HUES6 (cell line): ENCODE measurements around the gene PRR35.

ENCODE experiments used
- H3K27ac ChIP-seq: 2 replicates; pipeline ENCODE4 v1.7.0; 2013; ENCODE audit warnings: low read depth, mild to moderate bottlenecking, low read length, inconsistent platforms
- H3K27me3 ChIP-seq: 2 replicates; pipeline ENCODE4 v1.6.1; 2013; ENCODE audit warnings: low read length; ENCODE audit not compliant: control insufficient read depth, insufficient read depth
- H3K36me3 ChIP-seq: 2 replicates; pipeline ENCODE4 v1.6.1; 2013; ENCODE audit warnings: low read length; ENCODE audit not compliant: control insufficient read depth, insufficient read depth
- H3K4me1 ChIP-seq: 2 replicates; pipeline ENCODE4 v1.6.1; 2013; ENCODE audit warnings: low read length; ENCODE audit not compliant: control insufficient read depth, insufficient read depth
- H3K4me3 ChIP-seq: 2 replicates; pipeline ENCODE4 v1.5.1; 2013; ENCODE audit warnings: low read depth, low read length
- H3K9ac ChIP-seq: one replicate; pipeline ENCODE4 v1.6.1; 2013; ENCODE audit warnings: mild to moderate bottlenecking, low read length
- H3K9me3 ChIP-seq: 2 replicates; pipeline ENCODE4 v1.6.1; 2013; ENCODE audit warnings: low read depth, low read length; ENCODE audit not compliant: control insufficient read depth, insufficient read depth

Gene PRR35

GRCh38 chr16:528111-529011 is 31.8 kb upstream of the PRR35 start:
- Histone ChIP-seq H3K27ac (no peak overlapping the region), H3K4me3 (peak overlapping the region; percentile 90), H3K27me3 (no peaks in the 10 kb centered on the region), H3K9ac (peak overlapping the region; percentile 88), H3K4me1 (peaks cover 30% of the 10 kb centered on the region), H3K9me3 (no peaks in the 10 kb centered on the region), H3K36me3 (peaks cover 11% of the 10 kb centered on the region; the same call in 1 of the 2 replicates)

GRCh38 chr16:529012-529575 is 31.1 kb upstream of the PRR35 start:
- Histone ChIP-seq H3K9me3 (no peaks in the 10 kb centered on the region), H3K27me3 (no peaks in the 10 kb centered on the region)

DNA sequence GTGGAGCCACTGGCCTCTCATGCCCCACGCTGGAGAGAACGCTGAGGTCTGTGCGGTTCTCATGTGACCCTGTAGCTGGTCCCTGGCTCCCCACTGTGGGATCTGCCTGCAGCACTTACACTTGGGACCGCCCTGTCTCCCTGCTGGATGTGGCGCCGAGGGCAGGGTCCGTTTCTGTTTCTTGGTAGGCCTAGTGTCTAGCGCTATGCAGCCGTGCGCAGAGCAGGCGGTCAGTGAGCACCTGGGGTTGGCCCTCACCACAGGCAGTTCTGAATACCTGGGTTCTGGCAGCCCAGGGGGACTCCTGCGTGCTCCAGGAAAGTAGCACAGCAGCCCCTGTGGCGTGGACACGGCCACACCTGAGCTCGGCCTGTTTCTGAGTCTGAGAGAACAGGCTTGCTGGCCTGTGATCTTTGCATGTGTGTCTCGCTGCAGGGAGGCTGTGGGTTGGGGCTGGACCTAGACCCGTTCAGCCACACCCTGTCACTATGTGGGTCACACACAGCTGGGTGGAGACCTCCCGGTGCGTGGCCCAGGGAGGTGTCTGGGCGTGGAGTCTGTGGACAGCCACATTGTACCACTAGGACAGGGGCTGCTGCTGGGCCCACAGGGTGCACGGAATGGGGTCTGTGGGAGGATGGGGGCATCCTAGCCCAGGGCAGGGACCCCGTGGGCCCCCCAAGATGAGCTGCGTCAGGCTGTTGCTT is 29.9 kb upstream of the PRR35 start:
- no peak overlapping the region for H3K9ac ChIP-seq
- no peak overlapping the region for H3K4me3 ChIP-seq
- H3K27ac ChIP-seq: no peak overlapping the region

More at GRCh38 chr16:529012-529575, 31.1 kb upstream of the PRR35 start:
- Histone ChIP-seq H3K4me1 (peaks cover 33% of the 10 kb centered on the region), H3K36me3 (peaks cover 11% of the 10 kb centered on the region; the same call in 1 of the 2 replicates), H3K27ac (no peak overlapping the region), H3K9ac (peak overlapping the region; percentile 88), H3K4me3 (peak overlapping the region; percentile 90)

DNA sequence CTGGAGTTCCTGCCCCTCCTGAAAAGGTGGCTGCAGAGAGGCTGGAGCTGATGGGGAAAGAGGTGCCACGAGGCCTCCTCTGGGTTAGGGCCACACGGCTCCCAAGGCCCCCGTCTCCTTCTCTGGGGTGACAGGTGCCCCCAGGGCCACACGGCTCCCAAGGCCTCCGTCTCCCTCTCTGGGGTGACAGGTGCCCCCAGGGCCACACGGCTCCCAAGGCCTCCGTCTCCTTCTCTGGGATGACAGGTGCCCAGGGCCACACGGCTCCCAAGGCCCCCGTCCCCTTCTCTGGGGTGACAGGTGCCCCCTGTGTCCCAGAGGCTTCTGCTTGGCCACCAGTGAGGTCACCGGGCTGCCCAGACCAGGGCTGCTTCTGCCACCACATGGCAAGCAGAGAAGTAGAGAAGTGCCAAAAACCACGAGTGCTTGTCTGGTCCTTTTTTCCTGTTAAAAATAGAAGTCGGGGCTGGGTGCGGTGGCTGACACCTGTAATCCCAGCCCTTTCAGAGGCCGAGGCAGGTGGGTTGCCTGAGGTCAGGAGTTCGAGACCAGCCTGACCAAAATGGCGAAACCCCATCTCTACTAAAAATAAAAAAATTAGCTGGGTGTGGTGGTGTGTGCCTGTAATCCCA is 28.6 kb upstream of the PRR35 start:
- H3K4me3 ChIP-seq: no peak overlapping the region
- H3K4me1 ChIP-seq: peaks cover 19% of the 10 kb centered on the region
- H3K9me3 ChIP-seq: no peaks in the 10 kb centered on the region
- H3K9ac ChIP-seq: no peak overlapping the region
- no peaks in the 10 kb centered on the region for H3K27me3 ChIP-seq
- H3K27ac ChIP-seq: no peak overlapping the region
- peaks cover 14% of the 10 kb centered on the region for H3K36me3 ChIP-seq

More for the DNA sequence above, 29.9 kb upstream of the PRR35 start:
- peaks cover 32% of the 10 kb centered on the region for H3K4me1 ChIP-seq
- H3K36me3 ChIP-seq: peaks cover 11% of the 10 kb centered on the region; the same call in 1 of the 2 replicates
- no peaks in the 10 kb centered on the region for H3K27me3 ChIP-seq
- no peaks in the 10 kb centered on the region for H3K9me3 ChIP-seq

DNA sequence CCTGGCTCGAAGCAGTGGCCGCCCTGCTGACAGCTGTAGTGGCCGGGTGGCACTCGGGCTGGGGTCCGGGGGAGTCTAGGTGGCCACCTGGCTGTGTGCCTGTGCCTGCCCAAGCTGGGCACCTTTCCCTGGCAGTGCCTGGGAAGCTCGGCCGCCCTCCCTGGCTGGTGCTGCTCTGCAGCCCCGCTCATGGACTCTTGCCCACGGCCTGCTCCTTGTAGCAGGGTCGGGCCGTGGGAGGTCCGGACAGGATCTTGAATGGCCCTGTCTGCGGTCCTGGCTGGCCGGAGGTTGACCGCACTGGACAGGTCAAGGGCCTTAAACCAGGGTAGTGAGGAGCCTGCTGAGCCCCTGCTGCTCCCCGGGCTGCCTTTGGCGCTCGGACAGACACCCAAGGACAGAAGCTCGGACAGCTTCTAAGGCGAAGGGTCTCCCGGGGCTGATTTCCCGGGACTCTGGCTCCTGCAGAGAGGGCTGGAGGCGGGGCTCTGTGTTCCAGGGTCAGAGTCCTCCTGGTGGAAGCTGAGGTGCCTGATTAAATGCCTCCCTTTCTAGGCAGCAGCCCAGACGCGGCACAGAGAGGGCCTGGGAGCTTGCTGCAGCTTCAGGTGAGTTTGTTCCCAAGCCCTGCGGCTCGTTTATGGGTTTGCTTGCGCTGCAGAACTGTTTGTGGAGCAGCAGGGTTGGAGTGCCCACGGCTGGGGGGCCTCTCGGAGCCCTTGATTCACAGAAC is 26.6 kb upstream of the PRR35 start:
- Histone ChIP-seq H3K36me3 (peaks cover 22% of the 10 kb centered on the region), H3K27ac (no peak overlapping the region), H3K4me3 (no peak overlapping the region), H3K27me3 (no peaks in the 10 kb centered on the region), H3K4me1 (peaks cover 19% of the 10 kb centered on the region), H3K9ac (no peak overlapping the region), H3K9me3 (no peaks in the 10 kb centered on the region)

DNA sequence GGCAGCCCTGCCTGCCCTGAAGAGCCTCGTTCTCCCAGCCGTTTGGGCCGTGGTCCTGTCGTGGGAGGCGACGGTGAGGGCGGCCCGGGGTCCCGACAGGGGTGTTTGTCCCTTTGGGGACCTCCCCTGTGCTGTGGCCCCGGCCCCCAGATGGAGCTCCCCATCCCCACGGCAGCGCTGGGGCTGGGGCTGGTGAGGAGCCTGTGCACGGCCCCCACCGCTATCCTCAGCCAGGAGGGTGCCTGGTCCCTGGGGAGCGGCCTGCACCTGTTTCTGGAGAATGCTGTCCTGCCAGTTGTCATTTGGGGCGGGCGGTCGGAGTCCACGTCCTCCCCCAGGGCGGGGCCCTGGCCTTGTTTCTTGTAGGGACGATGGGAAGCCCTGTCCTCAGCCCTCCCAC is 26.1 kb upstream of the PRR35 start:
- H3K4me1 ChIP-seq: peaks cover 13% of the 10 kb centered on the region
- peaks cover 22% of the 10 kb centered on the region for H3K36me3 ChIP-seq
- no peak overlapping the region for H3K4me3 ChIP-seq
- no peak overlapping the region for H3K27ac ChIP-seq
- H3K9me3 ChIP-seq: no peaks in the 10 kb centered on the region
- H3K9ac ChIP-seq: no peak overlapping the region
- no peaks in the 10 kb centered on the region for H3K27me3 ChIP-seq

DNA sequence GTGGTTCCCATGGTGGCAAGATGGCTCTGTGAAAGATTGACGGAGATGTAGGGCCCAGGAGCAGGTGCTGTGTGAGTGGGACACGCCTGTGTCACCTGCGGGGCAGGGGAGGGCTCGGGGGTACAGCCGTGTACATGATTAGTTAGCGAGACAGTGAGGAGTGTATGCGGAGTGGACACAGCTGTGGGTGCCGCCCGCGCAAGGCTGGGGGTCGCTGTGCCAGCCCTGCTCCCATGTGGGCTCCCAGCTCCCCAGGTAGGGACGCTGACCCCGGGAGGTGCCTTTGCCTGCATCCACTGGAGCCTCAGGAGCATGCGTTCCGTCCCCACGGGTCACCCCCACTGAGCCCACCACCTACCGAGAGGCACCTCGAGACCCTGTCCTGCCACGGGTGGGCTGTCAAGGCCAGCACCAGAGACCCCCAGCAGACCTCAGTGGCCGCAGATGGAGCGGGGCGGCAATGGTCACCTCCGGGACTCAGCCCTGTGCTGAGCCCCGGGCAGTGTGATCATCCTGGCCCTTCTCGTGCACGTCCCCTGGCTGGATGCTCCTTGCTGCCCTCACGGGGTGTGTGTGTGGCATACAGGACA is 25.2 kb upstream of the PRR35 start:
- Histone ChIP-seq H3K4me1 (peaks cover 5% of the 10 kb centered on the region; the same call in 1 of the 2 replicates), H3K9ac (no peak overlapping the region), H3K27me3 (no peaks in the 10 kb centered on the region), H3K4me3 (no peak overlapping the region), H3K9me3 (no peaks in the 10 kb centered on the region), H3K27ac (no peak overlapping the region), H3K36me3 (peaks cover 16% of the 10 kb centered on the region)

DNA sequence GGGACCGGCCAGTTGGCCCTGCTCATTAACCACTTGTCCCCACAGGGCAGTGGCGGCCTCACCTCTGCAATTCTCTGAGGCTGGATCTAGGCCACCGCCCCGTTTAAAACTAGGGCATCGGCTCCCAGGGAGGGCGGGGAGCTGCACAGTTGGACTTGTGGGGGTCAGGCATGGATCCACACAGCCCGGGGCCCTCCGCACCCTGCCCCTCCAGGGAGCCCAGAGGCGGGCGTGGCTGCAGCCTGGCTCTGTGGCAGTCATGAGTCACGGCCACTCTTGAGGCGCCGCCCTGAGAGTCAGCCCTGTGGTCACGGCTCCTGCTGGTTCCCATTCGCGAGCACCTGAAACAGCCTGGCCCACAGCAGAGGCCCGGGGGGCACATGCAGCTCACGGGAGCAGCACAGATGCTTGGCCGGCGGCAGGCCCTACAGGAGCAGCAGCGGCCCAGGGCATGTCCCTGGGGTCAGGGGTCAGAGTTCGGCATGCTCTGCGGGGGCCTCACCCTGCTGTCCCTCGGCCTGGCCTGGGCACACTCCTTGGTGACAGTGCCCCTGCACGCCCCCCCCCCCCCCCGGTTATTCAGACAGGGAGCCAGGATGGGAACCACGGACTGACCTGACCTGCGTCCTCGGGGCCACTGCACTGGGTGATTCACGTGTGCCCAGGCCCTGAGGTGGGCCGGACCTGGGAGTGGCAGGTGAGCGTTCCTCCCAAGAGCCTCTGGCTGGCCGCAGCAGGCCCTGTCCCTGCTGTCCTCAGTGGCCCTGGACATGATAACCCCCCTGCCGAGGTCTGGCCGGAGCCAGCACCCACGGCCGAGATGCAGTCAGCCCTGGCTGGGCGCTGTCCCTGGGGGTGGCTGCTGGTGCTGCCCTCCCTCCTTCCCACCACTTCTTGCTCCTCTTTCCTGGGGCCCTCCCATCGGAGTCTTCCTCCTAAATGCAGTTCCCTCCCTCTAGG is 24.5 kb upstream of the PRR35 start:
- H3K4me1 ChIP-seq: peaks cover 5% of the 10 kb centered on the region; the same call in 1 of the 2 replicates
- no peak overlapping the region for H3K4me3 ChIP-seq
- peaks cover 14% of the 10 kb centered on the region for H3K36me3 ChIP-seq
- H3K27ac ChIP-seq: 0 out of 2 replicates have a peak overlapping the region, but pooled peaks have one; percentile 30
- no peaks in the 10 kb centered on the region for H3K27me3 ChIP-seq
- H3K9me3 ChIP-seq: no peaks in the 10 kb centered on the region
- H3K9ac ChIP-seq: no peak overlapping the region

DNA sequence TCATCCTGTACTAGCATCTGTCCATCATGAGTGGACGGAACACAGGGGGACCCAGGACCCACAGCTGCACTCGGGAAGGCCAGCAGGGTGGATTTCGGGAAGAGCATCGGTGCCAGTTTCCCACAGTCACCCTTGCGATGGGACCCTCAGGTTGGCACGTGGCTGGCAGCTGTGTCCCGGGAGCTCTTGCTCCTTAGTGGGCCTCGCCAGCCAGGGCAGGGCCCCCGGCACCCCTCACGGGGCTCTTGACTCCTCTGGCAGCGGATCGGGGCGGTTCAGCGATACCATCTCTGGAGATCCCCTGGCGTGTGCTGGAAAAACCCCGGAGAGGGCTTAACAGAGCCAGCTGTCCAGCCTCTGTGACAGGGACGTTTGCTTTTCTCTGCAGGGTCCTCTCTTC is 23.4 kb upstream of the PRR35 start:
- H3K9ac ChIP-seq: no peak overlapping the region
- H3K36me3 ChIP-seq: peaks cover 17% of the 10 kb centered on the region
- no peaks in the 10 kb centered on the region for H3K27me3 ChIP-seq
- H3K9me3 ChIP-seq: no peaks in the 10 kb centered on the region
- peaks cover 5% of the 10 kb centered on the region; the same call in 1 of the 2 replicates for H3K4me1 ChIP-seq
- no peak overlapping the region for H3K27ac ChIP-seq
- H3K4me3 ChIP-seq: no peak overlapping the region
